OCI-M2 (cell line): Measurements from ENCODE around the gene SLC35F4.
"Not testable (repeated sequence)": the region's sequence is repeated elsewhere in the genome, so short reads cannot be mapped to it uniquely, and the experiment has no call there.

Experiments
- DNase-seq: peaks from one replicate; lab custom pipeline; 2025; ENCODE audit not compliant: unreplicated experiment; lab: John Stamatoyannopoulos, UW

The SLC35F4 gene

DNA sequence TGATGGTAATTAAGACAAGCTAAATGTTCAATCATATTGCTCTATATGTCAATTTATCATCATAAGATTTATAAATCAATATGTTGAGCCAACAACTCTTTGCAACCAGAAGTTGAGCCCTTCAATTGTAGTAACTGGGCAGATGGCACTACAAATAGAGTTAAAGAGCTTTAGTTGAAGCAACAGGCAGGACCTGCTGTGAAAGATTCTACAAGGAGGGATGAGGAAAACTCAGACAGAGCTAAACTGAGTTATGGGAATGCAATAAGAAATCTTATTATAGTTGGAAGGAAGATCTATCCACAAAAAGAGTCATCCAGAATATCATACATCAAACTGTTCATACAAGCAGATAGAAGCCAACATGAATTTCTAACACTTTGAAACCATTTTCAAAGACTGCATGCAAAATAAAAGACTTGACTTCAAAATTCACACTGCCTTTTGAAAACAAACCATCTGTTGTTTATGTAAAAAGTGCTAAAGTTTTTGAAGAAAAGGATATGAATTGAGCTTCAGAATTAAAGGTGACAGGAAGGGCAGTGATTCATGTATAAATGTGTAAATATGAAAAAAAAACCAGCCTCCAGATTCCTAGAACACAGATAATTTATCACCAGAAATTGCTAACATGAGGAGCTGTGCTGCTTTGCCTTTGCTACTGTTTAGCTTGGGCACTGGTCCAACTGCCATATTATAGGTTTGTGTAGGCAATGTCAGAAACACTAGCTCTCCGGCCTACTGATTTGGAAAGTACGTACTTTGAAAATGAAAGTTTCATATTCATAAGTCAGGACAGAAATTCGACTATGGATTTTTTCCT, 133.2 kb downstream of the SLC35F4 start:
- DNase-seq, result no peak

DNA sequence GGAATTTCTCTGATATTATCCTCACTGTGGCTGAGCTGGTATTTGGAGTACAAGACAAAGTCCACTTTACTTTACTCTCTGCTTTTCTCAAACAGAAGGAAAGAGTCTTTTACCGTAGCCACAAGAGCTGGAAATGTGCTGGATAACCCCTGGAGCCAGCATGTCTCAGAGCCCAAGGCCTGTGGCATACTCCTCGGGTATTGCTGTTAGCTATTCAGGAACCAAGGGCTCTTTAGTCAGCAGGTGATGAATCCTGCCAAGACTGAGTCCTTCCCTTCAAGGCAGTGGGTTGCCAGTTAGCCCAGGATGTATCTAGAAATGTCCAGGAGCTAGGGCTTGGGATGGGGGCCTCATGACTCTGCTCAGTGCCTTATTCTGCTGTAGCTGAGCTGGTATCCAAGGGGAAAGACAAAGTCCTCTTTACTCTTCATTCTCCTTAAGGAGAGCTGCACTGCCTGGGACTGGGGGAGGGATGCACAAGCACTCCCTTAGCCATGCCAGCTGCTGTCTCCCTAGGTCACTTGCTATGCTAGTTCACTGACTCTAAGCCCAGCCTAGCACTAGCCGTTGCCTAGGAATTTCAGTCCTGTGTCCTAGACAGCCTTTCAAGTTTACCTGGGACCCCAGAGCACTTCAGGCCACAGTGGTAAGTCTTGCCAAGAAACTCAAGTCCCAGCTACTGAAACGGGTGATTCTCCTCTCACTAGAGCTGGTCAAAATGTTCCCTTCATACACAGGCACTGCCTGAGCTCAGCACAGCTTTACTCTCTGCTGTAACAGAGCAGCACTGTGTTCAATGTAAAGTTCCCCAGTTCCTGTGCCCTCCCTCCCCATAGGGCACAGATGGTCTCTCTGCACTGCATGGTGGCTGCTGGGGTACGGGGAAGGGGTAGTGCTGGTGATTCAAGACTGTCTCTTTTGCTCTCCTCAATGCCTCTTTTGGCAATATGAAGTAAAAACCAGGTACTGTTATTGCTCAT, 136.4 kb downstream of the SLC35F4 start:
- DNase-seq, result no peak

DNA sequence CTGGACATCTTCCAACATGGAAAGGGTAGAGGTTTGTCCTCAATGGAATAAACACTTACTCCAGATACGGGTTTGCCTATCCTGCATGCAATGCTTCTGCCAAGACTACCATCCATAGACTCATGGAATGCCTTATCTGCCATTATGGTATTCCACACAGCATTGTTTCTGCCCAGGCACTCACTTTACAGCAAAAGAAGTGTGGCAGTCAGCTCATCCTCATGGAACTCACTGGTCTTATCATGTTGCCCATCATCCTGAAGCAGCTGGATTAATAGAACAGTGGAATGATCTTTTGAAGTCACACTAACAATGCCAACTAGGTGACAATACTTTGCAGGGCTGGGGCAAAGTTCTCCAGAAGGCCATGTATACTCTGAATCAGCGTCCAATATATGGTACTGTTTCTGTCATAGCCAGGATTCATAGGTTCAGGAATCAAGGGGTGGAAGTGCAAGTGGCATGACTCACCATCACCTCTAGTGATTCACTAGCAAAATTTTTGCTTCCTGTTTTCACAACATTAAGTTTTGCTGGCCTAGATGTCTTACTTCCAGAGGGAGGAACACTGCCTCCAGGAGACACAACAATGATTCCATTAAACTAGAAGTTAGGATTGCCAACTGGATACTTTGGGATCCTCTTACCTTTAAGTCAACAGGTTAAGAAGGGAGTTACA, 140.4 kb downstream of the SLC35F4 start:
- no peak for DNase-seq

DNA sequence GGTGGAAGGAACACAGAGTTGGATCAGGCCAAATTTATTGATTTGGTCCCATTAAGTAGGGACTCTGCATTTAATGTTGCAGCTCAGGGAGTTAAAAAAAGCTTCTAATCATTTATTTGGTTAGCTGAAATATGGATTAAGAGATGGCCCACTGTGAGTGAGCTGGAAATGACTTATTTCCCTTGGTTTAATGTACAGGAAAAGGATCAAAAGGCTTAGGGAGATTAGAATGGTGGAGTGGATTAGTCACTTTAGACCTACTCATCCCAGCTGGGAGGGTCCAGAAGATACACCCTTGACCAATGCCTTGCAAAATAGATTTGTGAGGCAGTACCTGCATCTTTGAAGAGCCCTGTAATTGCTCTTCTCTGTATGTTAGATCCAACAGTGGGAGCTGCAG, 143.8 kb downstream of the SLC35F4 start:
- DNase-seq, result not testable (repeated sequence)

DNA sequence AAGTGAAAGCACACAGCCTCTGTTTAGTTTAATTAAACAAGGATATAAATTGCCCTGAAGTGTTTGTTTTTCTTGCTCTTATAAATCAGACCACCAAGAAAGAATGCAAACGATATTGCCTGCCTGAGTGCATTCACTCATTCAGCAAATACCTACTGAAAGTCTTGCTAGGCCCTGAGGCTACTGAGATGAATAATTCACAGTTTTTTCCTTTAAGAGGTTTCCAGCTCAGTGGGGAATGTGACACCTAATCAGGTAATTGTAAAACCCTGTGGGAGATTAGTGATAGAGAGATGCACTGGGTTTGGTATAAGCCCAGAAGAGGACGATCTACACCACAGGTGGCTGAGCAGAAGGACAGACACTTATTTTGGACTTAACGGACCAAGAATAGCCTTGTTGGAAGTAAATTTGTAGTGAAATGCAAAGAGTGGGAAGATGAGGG, 151.4 kb downstream of the SLC35F4 start:
- DNase-seq, result no peak

DNA sequence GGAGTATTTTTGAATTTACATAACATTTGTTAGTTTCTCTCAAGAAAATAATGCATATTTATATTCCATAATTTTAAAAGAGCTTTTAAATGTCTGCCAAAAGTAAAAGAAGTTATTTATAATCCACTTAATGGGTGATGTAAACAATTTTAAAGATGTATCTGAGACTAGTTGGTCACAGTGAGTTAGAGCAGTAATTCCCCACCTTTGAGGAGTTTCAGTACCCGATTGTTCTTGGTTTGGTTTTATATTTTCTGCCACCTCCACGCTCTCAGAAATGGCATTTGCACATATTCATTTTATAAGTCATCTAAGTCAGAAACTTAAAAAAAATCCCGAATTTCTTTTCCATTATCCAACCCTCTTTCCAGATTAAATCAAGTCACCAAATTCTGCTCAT, 153.2 kb downstream of the SLC35F4 start:
- DNase-seq, result no peak

DNA sequence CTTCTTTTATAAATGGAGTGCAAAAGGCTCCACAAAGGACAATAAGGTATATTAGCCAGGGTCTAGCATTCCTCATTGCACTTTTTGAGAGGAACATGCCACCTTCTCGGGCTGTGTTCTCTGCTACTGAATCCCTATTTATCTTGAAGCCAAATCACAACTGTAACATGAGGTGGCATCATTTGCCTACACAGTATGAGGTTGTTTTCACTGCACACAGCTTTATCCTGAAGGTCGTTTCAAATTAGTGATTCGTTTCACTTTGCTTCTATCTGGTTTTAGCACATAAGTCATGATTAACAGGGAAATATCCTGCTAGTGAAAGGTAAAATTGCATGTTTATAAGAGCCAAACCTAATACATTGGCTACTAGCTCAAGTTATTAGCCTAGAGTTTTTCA, 153.8 kb downstream of the SLC35F4 start:
- no peak for DNase-seq

DNA sequence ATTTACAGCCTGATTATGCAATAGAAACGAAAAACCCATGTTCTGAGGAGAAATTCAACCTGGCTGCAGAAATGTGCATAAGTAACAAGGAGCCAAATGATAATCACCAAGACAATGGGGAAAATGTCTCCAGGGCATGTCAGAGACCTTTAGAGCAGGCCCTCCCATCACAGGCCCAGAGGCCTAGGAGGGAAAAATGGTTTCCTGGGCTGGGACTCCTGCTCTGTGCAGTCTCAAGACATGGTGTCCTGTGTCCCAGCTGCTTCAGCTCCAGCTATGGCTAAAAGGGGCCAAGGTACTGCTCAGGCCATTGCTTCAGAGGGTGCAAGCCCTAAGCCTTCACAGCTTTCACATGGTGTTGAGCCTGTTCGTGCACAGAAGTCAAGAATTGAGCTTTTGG, 156.0 kb downstream of the SLC35F4 start:
- no peak for DNase-seq

DNA sequence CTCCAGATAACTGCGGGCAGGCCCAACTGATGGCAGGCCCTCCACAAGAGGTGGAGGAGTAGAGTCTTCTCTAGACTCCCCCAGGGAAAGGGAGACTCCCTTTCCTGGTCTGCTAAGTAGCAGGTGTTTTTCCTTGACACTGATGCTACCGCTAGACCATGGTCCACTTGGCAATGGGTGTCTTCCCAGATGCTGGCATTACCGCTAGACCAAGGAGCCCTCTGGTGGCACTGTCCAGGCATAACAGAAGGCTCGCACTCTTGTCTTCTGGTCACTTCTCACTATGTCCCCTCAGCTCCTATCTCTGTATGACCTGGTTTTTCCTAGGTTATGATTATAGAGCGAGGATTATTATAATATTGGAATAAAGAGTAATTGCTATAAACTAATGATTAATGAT, 156.8 kb downstream of the SLC35F4 start:
- not testable (repeated sequence) for DNase-seq

DNA sequence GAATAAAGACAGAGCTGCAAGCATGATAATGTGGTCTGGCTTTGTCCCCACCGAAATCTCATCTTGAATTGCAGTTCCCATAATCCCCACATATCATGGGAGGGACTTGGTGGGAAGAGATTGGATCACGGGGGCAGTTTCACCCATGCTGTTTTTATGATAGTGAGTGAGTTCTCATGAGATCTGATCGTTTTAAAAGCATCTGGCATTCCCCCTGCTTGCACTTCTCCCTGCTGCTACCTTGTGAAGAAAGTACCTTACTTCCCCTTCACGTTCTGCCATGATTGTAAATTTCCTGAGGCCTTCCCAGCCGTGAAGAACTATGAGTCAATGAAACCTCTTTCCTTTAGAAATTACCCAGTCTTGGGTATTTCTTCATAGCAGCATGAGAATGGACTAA, 158.7 kb downstream of the SLC35F4 start:
- no peak for DNase-seq

DNA sequence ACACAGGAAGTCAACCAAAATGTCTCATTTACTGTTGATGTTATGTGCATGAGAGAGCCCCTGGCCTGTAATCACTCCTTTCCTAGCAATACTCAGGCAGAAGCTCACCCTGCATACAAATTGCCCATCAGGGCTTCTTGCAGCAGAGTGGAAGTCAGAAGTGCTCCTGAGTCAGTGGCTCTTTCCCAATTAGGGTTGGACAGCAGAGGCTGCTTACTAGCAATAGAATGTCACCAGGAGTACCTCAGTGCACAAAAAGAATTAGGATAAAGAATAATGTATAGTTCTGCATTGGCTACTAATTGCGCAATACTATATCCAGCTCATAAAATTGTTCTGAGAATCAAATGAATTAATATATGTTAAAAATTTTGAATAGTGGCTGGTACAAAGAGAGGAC, 161.1 kb downstream of the SLC35F4 start:
- no peak for DNase-seq

DNA sequence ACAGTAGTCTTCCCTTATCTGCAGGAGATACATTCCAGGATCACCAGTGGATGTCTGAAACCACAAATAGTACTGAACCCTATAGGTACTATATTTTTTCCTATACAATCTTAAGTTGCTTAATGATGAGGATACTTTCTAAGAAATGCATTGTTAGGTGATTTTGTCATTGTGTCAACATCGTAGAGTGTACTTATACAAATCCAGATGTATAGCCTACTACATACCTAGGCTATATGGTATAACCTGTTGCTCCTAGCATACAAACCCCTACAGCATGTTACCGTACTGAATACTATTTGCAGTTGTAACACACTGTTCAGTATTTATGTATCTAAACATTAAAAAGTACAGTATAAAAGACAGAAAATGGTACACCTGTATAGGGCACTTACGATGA, 165.9 kb downstream of the SLC35F4 start:
- DNase-seq, result no peak

DNA sequence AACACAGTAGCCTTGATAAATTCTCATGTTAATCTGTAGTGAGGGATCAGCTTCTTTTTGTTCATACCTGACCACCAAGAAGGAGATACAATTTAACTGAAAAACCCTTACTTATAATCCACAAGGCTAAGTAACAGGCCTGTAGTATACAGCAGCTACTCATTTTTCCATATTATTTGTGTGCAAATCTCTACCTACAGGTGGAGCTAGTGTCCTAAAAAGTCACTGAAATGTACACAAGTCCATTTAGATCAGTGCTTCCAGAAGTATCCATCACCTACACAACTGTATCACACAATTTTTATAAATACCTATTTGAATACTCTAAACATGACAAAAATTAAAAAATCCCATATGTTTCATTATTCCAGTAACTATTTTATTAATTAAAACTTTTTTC, 173.2 kb downstream of the SLC35F4 start:
- DNase-seq, result no peak

DNA sequence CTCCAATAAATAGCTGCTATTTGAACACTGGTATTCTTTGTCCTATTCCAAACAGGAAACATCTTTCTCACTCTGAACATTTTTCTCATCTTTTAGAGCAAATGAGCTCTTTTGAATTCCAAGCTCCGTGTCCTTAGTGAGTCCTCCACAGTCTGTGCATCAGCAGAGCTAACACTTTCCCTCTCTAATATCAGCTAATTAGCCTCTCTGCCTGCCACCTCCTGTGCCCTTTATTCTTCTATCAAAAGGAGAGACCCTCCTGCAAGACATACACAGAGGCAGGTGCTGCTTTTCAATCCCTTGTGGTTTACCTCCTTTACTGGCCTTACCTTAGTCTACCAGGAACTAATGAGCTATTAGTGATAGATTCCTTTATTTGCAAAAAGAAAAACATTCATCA, 178.5 kb downstream of the SLC35F4 start:
- no peak for DNase-seq

DNA sequence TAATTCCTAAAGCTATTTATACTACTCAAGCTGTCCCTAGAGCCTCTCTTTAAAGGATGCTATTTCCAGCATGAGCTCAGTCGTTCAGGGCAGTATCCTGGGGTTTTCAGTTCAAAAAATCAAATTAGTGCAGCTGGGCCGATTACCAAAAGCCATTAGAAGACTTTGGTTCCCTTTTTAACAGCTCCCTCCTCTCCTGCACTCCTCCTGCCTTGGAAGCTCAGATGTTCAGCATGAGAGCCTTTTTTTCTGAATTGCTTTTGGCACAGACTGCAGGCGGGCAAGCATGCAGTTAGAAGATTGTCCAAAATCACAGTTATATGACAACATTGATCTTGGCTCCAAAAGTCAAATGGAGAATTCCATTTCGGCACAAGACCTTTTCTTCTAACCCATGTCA, 179.6 kb downstream of the SLC35F4 start:
- DNase-seq, result no peak

DNA sequence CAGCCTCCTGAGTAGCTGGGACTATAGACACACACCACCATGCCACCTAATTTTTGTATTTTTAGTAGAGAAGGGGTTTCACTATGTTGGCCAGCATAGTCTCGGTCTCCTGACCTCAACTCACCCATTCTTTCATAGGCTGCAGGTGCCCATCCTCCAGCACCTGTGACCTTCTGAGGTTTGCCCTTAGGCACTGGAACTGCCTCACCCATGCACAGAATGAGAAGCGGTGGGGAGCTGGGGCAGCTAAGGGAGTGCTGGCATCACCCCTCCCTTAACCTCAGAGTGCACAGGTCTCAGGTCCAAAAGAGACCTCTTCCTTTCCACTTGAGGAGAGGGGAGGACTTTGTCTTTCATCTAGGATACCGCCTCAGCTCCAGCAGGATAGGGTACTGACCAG, 194.9 kb downstream of the SLC35F4 start:
- DNase-seq, result no peak

DNA sequence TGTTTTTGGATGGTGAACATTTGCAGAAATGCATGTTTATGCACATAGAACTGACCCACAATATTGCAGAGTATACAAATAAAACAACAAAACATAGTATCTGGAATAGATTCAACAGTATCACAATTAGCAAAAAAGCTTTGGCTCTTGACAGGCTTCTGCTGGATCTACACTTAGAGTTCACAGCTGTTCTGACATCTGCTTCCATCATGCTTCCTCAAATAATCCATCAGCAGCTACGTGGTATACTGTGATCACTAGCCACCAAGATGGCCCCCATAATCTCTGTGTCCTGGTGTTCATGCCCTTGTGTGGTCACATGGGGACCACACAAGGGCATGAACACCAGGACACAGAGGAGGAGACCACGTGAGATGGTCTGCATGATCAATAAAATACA, 205.7 kb downstream of the SLC35F4 start:
- DNase-seq, result no peak

DNA sequence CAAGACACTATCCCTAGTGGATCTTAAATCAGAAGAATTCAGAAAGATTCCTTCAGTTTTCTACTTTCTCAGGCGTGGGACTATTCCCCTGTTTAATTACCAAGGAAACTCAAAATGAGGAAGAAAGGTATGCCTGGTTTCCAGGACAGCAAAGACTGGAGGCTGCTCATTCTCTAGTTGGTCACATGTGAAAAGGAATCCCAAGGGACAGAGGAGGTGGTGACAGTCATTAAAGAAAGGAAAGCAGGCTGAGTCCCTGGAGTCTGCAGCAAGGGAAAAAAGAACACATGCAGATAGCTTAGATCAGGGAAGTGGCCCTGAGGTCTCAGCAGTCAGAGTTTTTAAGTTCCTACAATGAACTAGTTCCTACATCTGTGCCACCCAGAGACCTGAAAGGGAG, 206.8 kb downstream of the SLC35F4 start:
- no peak for DNase-seq

DNA sequence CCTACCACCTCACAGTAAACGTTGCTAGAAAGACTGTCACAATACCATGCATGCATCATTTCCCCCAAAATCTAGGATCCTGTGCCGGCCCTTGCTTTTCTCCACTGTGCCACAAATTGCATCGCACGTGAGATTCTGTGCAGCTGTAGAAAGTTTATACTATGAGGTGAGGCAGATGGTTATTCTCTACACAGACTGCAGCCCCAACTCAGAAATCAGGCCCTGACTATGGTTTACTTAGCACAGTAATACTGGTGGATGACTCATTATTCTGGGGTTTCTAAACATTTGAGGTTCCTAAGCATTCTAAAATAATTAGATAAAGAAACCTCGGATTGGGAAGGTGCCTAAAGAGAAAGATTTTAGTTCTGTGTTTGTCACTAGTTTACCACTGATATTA, 208.4 kb downstream of the SLC35F4 start:
- no peak for DNase-seq

DNA sequence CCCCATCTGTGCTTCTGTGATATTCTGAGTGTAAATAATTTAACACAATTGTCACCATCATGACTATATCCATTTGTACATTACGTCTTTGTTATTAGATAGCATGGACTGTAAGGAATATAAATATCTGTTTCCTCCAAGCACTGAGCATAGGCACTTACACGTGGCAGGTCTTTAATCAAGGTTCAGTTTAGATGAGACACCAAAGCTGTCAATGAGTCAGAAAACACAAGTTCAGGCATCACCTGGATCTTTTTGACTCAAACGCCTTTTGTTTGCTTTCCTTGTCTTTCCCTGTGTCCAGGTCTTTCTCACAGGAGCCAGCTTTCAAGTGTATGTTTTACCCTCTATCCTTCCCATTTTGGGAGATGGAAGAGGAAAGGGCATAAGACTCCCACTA, 209.0 kb downstream of the SLC35F4 start:
- no peak for DNase-seq

DNA sequence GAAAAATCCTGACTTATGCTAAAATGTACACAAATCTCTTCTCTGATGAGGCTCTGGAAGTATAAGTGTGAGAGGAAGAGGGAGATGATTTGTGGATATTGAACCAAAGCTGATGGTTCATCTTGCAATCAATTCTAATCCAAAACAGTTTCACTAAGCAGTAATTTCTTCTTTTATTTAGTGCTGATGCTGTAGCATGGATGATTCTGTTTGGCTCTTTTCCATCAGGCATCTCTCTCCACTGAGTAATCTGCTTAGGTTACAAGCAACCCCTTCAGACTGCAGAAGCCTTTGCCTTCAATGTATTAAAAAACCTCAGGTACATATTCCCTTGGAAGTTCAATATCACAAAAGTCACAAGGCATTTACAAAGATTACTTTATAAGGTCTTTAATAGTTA, 213.1 kb downstream of the SLC35F4 start:
- DNase-seq, result no peak
